CD4-positive, alpha-beta T cell (primary cell): ENCODE results near the gene H2AZ1. TPM values are rescaled to one million over a fixed set of nuclear protein-coding genes. Genes with fewer than 3 reads are reported as not detected.

Source experiments
- ATAC-seq: fragments of 200-7000 bp; cut with Tn5 transposase; one replicate; pipeline ENCODE4 v1.10.0; 2022; ENCODE audit warnings: mild to moderate bottlenecking; ENCODE audit not compliant: poor library complexity
- CTCF ChIA-PET: fragments of 350-600 bp; sonication (Branson Sonifier 250); formaldehyde crosslinking; loops from one replicate; lab custom pipeline; 2021; ENCODE audit warnings: antibody characterized with exemption, inconsistent platforms; lab: Charles Lee
- POLR2A ChIA-PET: fragments of 350-600 bp; sonication (Branson Sonifier 250); formaldehyde crosslinking; loops from one replicate; lab custom pipeline; 2021; ENCODE audit warnings: antibody characterized with exemption, inconsistent platforms; lab: Charles Lee
- DNase-seq, 14 experiments: peaks; one replicate each; pipeline ENCODE4 v3.0.0-alpha.2; 2013 to 2020; ENCODE audit warnings: mixed read lengths in 2 of 14
- H3K27ac ChIP-seq, 2 donors: one replicate each; pipeline versions ENCODE4 v1.5.1 to v1.7.0; 2013; ENCODE audit warnings: low read length in 2 of 2, low read depth in 1 of 2, mild to moderate bottlenecking in 1 of 2
- H3K27me3 ChIP-seq, 2 experiments: 1 replicate in 1 of 2; 2 replicates in 1 of 2; pipeline versions ENCODE4 v1.6.1 to v1.7.0; 2013; ENCODE audit warnings: low read length in 2 of 2, control low read depth in 1 of 2, mild to moderate bottlenecking in 1 of 2, moderate library complexity in 1 of 2; ENCODE audit not compliant: insufficient read depth in 2 of 2, control insufficient read depth in 1 of 2
- H3K36me3 ChIP-seq: one replicate; pipeline ENCODE4 v1.6.1; 2013; ENCODE audit warnings: low read length, control low read depth; ENCODE audit not compliant: insufficient read depth
- H3K4me1 ChIP-seq: one replicate; pipeline ENCODE4 v1.6.1; 2013; ENCODE audit warnings: low read length, control low read depth; ENCODE audit not compliant: insufficient read depth
- H3K4me3 ChIP-seq: one replicate; pipeline ENCODE4 v1.5.1; 2013; ENCODE audit warnings: mild to moderate bottlenecking, low read length, moderate library complexity
- H3K9me3 ChIP-seq, 2 experiments: 1 replicate in 1 of 2; 2 replicates in 1 of 2; pipeline versions ENCODE4 v1.6.1 to v1.7.0; 2013; ENCODE audit warnings: low read length in 2 of 2, mild to moderate bottlenecking in 2 of 2, control low read depth in 1 of 2, moderate library complexity in 1 of 2; ENCODE audit not compliant: control insufficient read depth in 1 of 2, insufficient read depth in 1 of 2
- H3K27ac Mint-ChIP-seq: one replicate; pipeline ENCODE4 v1.8.0; 2020; ENCODE audit warnings: mixed read lengths
- H3K27me3 Mint-ChIP-seq: one replicate; pipeline ENCODE4 v1.8.0; 2021; ENCODE audit warnings: mixed read lengths
- H3K36me3 Mint-ChIP-seq: one replicate; pipeline ENCODE4 v1.8.0; 2021; ENCODE audit warnings: low read depth, mixed read lengths
- H3K4me1 Mint-ChIP-seq: one replicate; pipeline ENCODE4 v1.8.0; 2021; ENCODE audit warnings: low read depth, mixed read lengths
- H3K4me3 Mint-ChIP-seq: one replicate; pipeline ENCODE4 v1.8.0; 2020; ENCODE audit warnings: mild to moderate bottlenecking, mixed read lengths
- H3K9me3 Mint-ChIP-seq: one replicate; pipeline ENCODE4 v1.8.0; 2020; ENCODE audit warnings: mixed read lengths
- CTCF ChIP-seq: fragments of 200-600 bp; IDR thresholded peaks from one replicate; pipeline ENCODE4 v1.8.0; 2022; ENCODE audit warnings: antibody characterized with exemption, mild to moderate bottlenecking
- intact Hi-C, 2 experiments: fragments of 100-400 bp; cut with DNase I in 1 of 2; cut with micrococcal nuclease in 1 of 2; formaldehyde crosslinking; loops; one replicate each; pipeline versions ENCODE4 v1.15.1 to v1.9.0; 2023 to 2025; cut with DNase I, micrococcal nuclease
- total RNA-seq, 174 experiments: library from RNA in 2 of 174; stranded (reverse) in 2 of 174; gene quantifications; one replicate each; pipeline ENCODE4 v1.2.3 and lab custom pipeline; 2021 to 2026

The H2AZ1 gene
- total RNA-seq, 2 experiments from 2014 or later: 96.3 to 102 TPM

GRCh38 chr4:99946356-99947189, 3.5 kb downstream of the H2AZ1 start, which contains the start of gene DNAJB14:
Gene DNAJB14, minus strand, starts transcription at chr4:99946618. Its CDS starts 47 bp downstream, at chr4:99946571.
- no peaks in the 10 kb centered on the region for H3K9me3 ChIP-seq
- peak within 1 kb of the TSS; percentile 82 to 92 for H3K27ac ChIP-seq
- ATAC-seq (peak; percentile 45), DNase-seq (peak; percentile 63 to 92 (median 77))
- CTCF ChIA-PET: interaction anchor here (1.0 to 2.8 kb wide), 6 partner anchors 11 to 138 kb away, joined by 3 to 17 read pairs (median 4); partner anchors contain the start of gene LAMTOR3
- H3K36me3 ChIP-seq: peaks cover 12% of the 10 kb centered on the region
- H3K27me3 ChIP-seq: no peaks in the 10 kb centered on the region
- intact Hi-C loops: loop anchor here (2.0 to 5.0 kb wide), 6 partner anchors 52 to 1401 kb away; partner anchors contain the start of genes EIF4E (in 2 of the 2), METAP1 (in 2 of the 2), LAMTOR3 (in 1 of the 2) and PPP3CA (in 1 of the 2)
- Mint-ChIP-seq H3K27me3 (no peaks in the 10 kb centered on the region), H3K36me3 (peaks cover 52% of the 10 kb centered on the region), H3K27ac (no peak within 1 kb of the TSS), H3K9me3 (no peaks in the 10 kb centered on the region), H3K4me1 (peaks cover 56% of the 10 kb centered on the region), H3K4me3 (peak within 1 kb of the TSS; percentile 100)
- POLR2A ChIA-PET: interaction anchor here (0.6 to 4.4 kb wide), 24 partner anchors 11 to 1686 kb away, joined by 3 to 109 read pairs (median 6); partner anchors contain the start of genes ADH5, DAPP1, EIF4E and LAMTOR3
- peak within 1 kb of the TSS; percentile 80 for H3K4me3 ChIP-seq
- H3K4me1 ChIP-seq: peaks cover 35% of the 10 kb centered on the region
- TF ChIP-seq CTCF: no peak

GRCh38 chr4:99945718-99946355, 4.2 kb downstream of the H2AZ1 start:
- Histone ChIP-seq H3K4me1 (peaks cover 30% of the 10 kb centered on the region), H3K27me3 (no peaks in the 10 kb centered on the region), H3K9me3 (no peaks in the 10 kb centered on the region), H3K27ac (peak overlapping the region; percentile 69 to 82), H3K36me3 (peaks cover 12% of the 10 kb centered on the region), H3K4me3 (peak overlapping the region; percentile 80)
- CTCF ChIA-PET: interaction anchor here (1.0 to 2.0 kb wide), 3 partner anchors 51 to 137 kb away, joined by 3 to 4 read pairs (median 4); partner anchors contain the start of gene LAMTOR3
- peaks cover 58% of the 10 kb centered on the region for H3K36me3 Mint-ChIP-seq
- intact Hi-C loops: loop anchor here (2.0 to 5.0 kb wide), 6 partner anchors 51 to 1401 kb away; partner anchors contain the start of genes EIF4E (in 2 of the 2), METAP1 (in 2 of the 2), LAMTOR3 (in 1 of the 2) and PPP3CA (in 1 of the 2)
- no peaks in the 10 kb centered on the region for H3K27me3 Mint-ChIP-seq
- DNase-seq: no peak
- no peak for ATAC-seq
- H3K9me3 Mint-ChIP-seq: no peaks in the 10 kb centered on the region
- TF ChIP-seq CTCF: no peak
- H3K4me3 Mint-ChIP-seq: peak overlapping the region; percentile 100
- POLR2A ChIA-PET: interaction anchor here (0.6 to 4.4 kb wide), 22 partner anchors 18 to 1685 kb away, joined by 3 to 109 read pairs (median 7); partner anchors contain the start of genes ADH5, DAPP1, EIF4E and LAMTOR3
- H3K4me1 Mint-ChIP-seq: peaks cover 63% of the 10 kb centered on the region
- H3K27ac Mint-ChIP-seq: no peak overlapping the region

- no peak for ATAC-seq
- H3K9me3 ChIP-seq: no peaks in the 10 kb centered on the region
- Mint-ChIP-seq H3K27me3 (no peaks in the 10 kb centered on the region), H3K4me1 (peaks cover 71% of the 10 kb centered on the region), H3K27ac (peak overlapping the region; percentile 76), H3K4me3 (peak overlapping the region; percentile 86), H3K36me3 (peaks cover 64% of the 10 kb centered on the region), H3K9me3 (no peaks in the 10 kb centered on the region)
- POLR2A ChIA-PET: interaction anchor here (0.6 kb wide), 1 partner anchor 51 kb away, joined by 3 read pairs; no protein-coding TSS in a partner anchor
- H3K27me3 ChIP-seq: no peaks in the 10 kb centered on the region
- H3K36me3 ChIP-seq: peaks cover 16% of the 10 kb centered on the region
- H3K27ac ChIP-seq: no peak overlapping the region
- CTCF ChIA-PET: interaction anchor here (1.2 to 2.1 kb wide), 2 partner anchors 10 to 41 kb away, joined by 3 to 4 read pairs; no protein-coding TSS in a partner anchor
- no peak for TF ChIP-seq CTCF
- DNase-seq: no peak
- peaks cover 26% of the 10 kb centered on the region for H3K4me1 ChIP-seq
- H3K4me3 ChIP-seq: no peak overlapping the region
- intact Hi-C loops: no loop called here
Observed at GRCh38 chr4:99943904-99944437, 6.1 kb downstream of the H2AZ1 start.
